GM18858 (cell line): ENCODE results near the gene PANK1.
A peak's percentile ranks its signal among the peaks of the same experiment; 100 is the strongest.

Source experiments
- ATAC-seq: cut with Tn5 transposase; IDR thresholded peaks from one replicate; pipeline ENCODE4 v1.9.1; 2021; ENCODE audit not compliant: unreplicated experiment

Gene PANK1

DNA sequence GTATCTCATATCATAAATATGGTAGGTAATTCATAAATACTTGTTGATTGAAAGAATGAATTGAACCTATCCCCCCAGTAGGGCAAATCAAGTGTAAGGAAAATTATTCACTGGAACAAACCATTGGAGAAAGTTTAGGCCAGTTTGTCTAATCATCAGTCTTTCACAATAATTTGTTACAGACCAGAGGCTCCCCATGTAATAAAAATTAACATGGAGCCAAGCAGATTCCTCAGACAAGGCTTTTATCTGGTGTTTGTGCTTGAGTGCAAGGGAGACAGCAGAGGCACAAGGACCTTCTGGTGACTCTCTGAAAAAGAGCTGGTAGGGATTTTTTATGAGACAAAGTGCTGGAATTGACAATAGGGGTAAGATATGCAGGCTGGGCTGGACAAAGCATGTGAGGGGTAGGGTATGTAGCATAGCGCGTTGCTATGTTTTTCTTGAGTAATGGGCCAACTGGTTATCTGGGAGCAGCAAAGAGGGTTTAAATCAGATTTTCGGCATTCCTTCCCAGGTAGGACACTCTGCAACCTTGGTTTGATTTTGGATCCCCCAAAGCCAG, 7.8 kb upstream of the PANK1 start:
- no peak for ATAC-seq

DNA sequence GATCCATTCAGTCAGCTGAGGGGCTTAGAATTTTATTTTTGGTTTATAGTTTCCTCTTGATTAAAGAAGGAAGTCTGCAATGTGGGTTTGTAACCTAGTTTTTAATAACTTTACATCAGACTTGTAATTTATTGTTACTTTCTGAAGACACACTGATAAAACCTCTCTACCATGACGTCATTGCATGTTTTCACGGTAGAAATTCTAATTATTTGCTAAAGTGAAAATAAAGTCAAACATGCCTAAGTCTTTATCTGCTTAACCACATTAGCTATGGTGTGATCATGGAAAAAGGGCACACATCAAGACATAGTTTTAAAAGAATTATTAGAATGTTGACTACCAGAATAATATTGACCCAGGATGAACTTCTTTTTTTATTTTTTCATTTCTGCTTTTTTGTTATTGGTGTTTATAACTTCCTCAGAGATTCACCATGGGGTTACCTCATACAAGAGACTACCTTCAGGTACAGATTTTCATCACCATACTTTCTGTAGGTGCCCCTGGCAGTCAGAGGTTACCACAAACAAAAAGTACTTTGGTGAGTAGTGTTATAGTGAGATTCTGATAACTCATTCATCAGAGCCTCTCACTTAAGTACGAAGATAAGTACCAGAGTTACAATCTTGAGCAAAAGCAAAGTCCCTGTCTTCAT, 7.0 kb upstream of the PANK1 start:
- peak; percentile 60 for ATAC-seq

DNA sequence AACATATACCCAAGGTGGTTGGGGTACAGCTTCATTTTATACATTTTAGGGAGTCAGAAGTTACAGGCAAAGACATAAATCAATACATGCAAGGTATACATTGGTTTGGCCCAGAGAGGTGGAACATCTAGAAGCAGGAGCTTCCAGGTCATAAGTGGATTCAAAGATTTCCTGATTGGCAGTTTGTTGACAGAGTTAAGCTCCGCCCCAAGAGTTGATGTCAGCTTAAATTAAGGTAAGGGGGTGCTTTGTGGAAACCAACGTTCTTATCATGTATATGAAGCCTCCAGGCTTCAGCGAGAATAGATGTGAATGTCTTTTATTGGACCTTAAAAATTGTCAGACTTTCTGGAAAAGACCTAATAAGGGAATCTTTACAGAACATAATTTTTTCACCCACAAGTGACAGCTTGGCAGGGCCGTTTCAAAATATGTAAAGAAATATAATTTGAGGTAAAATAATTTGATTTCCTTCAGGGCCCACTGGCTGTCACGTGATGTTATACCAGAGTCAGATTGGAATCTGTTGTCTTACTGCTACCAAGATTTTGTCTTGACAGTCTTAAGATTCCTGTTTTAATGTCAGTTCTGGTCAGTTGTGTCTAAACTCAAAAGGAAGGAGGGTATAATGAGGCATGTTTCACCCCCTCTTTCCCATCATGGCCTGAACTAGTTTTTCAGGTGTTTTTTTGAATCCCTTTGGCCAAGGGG, 6.3 kb upstream of the PANK1 start:
- ATAC-seq: no peak

DNA sequence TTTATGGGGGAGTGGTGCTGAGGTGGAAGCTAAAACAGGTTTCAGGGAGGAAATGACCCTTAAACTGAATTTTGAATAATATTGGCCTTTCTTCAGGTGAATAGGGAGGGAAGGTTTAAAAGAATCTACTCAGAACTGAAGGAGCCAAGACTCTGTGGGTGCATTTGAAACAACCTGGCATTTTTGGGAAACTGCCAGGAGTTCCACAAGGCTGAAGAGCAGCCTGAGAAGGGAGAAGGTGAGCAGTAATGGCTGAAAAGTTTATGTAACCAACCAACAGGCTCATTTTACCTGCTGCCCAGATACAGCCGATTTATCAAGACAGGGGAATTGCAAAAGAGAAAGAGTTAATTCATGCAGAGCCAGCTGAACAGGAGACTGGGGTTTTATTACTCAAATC, 4.0 kb upstream of the PANK1 start:
- ATAC-seq: no peak

DNA sequence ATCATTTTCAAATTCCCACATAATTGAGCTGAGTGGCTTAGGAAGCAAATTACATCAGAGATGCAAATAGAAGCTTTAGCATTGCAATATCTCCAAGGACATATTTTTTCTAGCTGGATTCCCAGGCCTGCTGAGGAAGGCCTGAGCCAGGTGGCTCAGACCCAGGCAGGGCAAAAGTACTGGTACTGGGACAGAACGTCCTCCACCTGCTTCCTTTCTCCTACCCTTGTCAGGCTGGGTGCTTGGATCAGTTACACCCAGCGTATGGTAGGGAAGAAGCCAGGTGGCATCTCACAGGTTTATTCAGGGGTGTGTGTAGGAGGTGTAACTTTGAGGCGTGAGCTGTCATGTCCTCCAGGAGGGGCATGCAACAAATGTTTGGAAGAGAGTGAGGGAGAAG, 3.0 kb upstream of the PANK1 start:
- no peak for ATAC-seq

DNA sequence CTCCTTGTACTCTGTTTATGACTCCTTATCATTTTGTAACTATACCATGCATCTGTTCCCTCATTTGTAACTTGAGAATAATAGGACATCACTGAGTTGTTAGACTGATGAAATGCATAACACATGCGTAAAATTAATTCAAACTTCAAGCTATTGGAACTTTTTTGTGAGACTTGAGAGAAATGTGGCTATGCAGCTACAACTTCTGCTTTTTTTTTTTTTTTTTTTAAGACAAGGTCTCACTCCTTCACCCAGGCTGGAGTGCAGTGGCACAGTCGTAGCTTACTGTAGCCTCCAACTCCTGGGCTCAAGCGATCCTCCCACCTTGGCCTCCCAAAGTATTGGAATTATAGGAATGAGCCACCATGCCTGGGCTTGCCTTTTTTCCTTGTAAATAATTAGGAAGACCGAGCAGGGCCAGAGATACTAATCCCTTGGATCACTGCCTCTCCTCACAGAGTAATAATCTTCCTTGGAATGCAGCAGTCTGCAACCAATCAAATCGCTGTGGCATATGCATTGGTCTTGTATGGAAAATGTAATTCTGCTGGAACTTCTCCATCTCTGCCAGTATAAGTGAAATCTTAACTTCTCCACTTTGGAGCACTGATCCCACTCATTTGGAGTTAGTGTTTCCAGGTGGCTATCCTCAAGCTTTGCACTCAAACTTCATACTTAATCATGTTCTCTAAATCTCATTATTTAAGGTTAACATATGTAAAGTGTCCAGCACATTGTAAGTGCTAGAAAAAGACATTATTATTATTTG, 2.0 kb upstream of the PANK1 start:
- no peak for ATAC-seq

DNA sequence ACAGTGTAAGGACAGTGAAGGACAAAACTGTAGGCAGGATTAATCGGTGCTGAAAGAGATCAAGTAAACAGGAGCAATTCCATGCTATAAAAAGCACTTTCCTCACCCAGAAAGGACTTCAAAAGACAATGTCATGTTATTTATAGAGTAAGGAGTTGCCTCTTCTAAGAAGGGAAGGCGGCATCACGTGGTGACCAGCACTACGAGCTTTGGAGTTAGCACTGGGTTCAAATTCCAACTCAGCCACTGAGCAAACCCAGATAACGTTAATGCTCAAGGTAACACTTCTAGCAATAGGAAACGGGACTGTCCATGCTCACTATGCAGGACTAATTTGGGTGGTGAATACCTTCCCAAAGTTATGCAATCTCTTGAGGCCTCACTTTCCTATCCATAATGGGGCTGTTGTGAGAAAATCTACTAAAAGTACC, 715 bp upstream of the PANK1 start:
- no peak for ATAC-seq

DNA sequence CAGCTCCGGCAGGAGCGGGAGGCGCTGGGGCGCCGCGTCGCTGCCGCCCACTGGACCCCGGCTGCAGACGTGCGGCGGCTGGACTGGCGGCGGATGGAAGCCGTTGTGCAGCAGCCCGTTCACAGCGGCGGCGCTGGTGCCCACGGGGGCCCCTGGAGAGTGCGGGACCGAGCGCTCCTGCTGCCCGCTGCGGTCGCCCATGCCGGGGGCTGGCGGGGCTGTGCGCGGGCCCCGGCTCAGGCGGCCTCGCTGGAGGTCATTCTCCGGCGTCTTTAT, 413 bp downstream of the PANK1 start:
- ATAC-seq: peak; percentile 20

DNA sequence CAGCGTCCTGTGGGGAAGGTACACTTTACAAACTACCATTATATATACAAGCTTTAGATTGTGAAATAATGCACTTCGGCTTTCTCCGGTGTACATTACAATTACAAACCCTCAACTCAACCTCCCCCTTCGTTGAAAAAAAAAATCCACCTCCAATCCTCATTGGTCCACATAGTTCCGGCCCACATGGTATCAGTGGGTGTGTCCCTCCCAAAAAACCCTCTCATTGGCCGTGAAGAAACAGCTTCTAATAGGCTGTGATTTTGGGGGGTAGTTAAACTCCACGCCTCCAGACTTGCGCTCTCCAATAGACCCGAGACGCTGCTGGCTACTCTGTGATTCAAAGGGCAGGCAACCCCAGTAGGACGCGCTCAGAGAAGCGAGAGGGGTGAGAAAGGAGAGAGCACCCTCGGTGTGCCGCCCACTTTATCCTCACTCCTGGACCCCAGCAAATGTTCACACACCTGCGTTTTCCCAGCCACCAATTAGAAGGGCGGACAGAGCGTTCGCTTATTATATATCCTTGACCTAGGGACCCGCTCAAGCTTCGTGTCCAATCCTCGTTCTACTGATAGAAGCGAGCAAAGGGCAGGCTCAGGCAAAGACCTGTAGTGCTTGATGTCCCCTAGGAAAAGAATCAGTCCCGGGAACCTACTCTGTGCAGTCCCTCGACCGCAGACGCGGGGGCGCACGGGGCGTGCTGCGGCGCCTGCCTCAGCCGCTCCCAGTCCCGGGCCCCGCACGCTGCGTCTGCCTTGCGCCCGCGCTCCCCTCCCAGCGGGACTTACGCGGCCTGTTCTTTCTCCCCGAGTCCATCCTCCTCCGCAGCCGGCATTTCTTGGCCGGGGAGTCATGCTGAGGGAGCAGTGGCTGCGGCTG, 991 bp downstream of the PANK1 start:
- ATAC-seq: peak; percentile 85

DNA sequence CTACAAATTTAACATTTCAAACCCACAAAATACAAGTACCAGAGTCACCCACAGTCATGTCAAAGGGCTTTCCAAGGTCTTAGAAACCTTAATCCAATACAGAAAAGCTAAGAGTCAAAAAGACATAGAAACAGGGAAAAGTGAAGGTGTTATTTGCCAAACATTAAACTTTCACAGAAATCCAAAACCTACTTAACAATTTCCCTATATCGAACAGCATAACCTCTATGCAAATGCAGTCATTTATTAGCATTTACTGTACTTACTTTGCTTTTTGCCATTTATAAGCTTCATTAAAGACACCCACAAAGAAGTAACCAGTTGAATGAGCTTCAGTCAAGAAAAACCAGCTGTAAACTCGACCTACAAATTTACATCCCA, 1.6 kb downstream of the PANK1 start:
- ATAC-seq: no peak

DNA sequence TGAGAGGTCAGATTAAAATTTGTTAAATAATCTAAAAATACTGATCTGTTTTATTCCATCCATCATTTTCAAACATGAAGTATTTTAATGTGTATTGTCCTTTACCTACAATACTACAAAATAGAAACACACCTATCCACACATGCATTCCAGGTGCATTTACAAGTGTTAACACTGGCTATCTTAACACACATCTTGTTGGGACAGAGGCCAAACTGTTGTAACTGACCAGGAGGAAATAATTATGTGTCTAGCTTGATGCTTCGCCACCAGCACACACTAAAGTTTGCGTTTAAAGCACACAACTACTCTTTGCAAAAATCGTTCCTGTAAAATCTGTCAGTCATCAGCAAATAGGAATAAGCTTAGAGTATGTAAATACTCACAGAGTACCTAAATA, 2.8 kb downstream of the PANK1 start:
- no peak for ATAC-seq

DNA sequence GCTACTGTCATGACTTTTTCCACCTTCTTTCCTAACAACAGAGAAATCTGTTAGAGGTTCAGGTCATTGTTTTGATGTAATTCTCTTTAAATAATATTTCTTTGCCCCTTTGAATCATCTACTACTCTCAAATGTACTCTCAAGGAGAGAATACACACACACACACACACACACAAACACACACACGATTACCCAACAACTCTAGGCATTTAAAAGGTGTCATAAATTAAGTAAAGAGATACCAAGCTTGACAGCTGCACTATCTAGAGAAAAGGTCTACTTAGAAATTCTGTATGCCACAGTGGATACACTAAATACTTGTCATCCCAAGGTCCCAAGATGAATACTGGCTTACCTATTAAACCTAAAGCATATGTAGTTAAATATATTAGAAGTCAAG, 4.8 kb downstream of the PANK1 start:
- no peak for ATAC-seq

DNA sequence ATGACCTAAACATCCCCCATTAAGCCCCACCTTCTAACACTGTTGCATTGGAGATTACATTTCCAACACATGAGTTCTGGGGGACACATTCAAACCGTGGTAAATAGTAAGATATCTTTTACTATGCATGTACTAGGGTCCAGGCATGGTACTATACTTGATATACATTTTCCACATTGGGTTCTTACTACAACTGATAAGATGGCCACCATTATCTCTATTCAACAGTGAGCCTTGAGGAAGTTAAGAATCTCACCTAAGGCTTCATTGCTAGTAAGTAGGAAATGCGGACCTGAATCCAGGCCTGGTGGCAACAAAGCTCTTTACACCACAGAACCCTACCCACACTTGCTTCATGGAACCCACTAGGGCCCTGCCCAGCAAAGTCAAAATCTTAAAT, 5.7 kb downstream of the PANK1 start:
- no peak for ATAC-seq

DNA sequence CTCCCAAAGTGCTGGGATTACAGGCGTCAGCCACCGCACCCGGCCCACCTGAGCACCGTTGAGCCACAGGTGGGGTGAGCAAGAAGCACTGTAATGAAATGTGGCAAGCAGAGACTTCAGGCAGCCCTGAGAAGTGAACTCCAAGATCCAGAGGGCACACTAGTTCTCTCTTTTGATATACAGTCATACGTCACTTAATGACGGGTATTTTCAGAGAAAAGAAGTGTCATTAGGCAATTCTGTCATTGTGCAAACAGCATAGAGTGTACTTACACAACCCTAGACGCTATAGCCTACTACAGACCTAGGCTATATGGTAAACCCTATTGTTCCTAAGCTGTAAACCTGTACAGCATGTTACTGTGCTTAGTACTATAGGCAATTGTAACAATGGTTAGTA, 7.9 kb downstream of the PANK1 start:
- ATAC-seq: no peak

DNA sequence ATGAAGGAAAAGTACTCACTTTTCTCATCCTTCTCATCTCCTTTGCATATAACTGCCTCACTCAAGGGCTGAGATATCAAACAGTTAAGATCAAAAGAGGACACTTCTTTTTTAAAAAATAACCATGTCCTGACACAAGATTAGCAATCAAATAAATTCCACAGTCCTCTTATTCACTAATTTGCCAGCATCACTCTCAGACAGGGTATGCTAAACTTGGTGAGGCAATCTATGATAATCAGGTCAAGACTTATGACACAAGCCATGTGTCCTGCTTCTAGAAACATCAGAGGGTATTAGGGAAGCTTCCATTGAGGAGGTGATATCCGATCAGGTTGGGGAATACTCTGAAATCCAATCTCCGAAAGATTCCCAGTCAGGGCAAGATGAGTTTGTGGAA, 10.4 kb downstream of the PANK1 start:
- ATAC-seq: no peak

DNA sequence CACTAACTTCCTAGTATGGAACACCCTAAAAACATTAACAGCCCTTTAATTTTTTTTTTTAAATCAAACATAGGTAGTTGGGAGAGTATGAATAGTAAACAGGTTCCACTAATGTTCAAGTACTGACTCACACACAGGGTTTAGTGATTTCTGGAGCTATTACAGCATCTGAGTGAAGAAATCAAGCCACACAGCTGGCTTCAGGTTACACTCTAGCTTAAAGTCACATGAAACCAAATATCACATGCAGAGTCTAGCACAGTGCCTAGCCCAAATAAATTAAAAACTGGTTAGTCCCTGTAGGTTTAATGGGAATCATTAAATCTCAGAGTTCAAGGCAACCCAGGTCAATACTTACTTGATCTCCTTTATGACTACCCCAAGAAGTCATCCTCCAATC, 11.6 kb downstream of the PANK1 start:
- ATAC-seq: no peak

DNA sequence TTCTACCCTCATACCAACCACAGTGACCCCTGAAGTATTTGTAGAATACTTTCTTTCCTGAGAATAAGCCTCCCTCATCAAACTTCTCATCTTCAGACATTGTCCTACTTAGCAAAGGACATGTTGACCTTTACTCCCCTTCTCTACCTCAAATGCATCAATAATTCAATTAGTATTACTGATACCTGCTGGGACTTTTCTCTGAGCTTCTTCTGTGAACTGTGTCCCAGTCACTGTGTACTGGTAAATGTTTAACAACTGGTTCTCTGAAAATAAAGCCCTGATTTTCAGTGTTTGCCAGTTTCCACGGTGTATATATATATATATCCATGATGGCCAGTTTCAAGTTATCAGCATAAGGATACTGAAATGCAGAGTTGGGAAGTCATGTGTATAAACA, 12.2 kb downstream of the PANK1 start:
- no peak for ATAC-seq

DNA sequence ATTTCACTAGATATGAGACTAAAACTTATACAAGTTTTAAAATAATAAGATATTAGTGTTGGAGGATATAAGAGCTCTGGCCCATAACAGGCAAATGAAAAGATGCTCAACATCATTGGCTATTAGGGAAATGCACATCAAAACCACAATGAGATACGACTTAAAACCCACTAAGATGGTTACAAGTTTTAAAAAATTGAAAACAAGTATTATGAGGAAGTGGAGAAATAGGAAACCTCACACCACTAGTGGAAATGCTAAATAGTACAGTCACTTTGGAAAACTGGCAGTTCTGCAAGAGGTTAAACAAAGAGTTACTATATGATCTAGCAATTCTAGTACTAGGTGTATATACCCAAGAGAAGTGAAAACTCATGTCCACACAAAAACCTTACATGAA, 17.2 kb downstream of the PANK1 start:
- ATAC-seq: no peak

DNA sequence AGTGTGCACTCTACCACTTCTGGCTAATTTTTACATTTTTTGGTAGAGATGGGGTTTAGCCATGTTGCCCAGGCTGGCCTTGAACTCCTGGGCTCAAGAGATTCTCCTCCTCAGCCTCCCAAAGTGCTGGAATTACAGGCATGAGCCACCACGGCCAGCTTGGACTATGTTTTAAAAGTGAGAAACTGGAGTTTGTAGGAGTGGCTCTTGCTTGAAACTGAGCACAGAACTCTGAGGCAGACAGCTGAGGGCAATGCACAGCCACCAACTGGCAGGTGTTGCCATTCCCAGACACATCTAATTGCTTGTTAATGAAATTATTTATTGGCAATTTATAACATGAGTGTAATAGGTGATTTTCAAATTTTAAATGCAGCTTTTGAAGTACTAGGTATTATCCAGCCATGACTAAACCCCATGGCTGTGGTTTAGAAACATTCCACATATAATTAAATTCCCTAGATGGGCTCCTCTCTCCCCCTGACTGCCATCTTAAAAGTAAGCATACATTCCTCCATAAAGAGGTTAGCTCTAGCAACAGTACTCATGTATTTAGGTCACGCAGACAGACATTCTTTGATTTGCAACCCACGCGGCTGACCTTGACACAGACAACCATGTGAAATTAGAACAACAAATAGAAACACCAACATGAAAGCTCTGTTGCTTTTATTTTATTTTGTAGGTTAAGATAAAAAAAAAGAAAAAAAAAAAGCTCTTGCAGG, 19.8 kb downstream of the PANK1 start:
- no peak for ATAC-seq

DNA sequence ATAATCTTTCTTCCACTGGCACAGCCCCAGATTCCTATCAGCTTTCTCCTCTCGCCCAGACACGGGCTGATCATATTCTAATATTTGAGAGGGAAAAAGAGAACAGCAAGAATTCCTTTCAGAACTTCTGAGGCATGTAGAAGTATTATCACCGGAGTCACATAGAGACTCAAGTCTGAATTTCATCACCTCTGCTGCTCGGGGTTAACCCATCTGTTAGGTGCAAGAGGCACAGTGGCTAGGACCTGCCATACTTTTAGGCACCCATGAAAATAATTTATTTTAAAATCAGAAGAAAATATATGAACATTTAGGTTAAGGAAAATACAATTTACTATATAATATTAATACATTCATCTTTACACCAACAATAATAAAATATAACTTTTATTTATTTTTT, 21.0 kb downstream of the PANK1 start:
- no peak for ATAC-seq

DNA sequence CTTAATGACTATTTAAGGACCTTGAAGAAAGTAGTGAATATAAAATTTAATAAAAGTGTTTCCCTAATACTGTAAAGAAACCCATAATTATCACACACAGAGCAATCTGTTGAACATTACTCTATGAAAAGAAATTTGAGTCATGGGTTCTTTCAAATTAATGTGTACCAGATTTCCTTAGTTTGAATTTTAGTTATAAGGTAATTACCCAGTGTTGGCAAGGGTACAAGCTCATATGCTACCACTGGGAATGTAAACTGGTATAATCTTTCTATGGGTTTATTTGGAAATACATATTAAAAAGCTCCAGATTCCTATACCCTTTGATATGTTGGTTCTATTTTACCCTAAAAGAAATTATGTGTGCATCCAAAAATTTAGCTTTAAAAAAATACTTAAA, 22.9 kb downstream of the PANK1 start:
- ATAC-seq: no peak
